GM21737 (cell line): ENCODE data around the gene ENGASE.

Source experiments
- ATAC-seq: cut with Tn5 transposase; IDR thresholded peaks from one replicate; pipeline ENCODE4 v1.9.1; 2021; ENCODE audit warnings: mild to moderate bottlenecking, moderate library complexity; ENCODE audit not compliant: unreplicated experiment

ENGASE gene

GRCh38 chr17:79039171-79039570, 35.5 kb upstream of the ENGASE start:
- no peak for ATAC-seq

GRCh38 chr17:79039886-79040285, 34.7 kb upstream of the ENGASE start:
- no peak for ATAC-seq

GRCh38 chr17:79041041-79041570, 33.5 kb upstream of the ENGASE start:
- ATAC-seq, result no peak

GRCh38 chr17:79041723-79042420, 32.8 kb upstream of the ENGASE start:
- ATAC-seq, result no peak

- ATAC-seq, result no peak
Observed at GRCh38 chr17:79042421-79043190, 32.0 kb upstream of the ENGASE start.

GRCh38 chr17:79043191-79043930, 31.3 kb upstream of the ENGASE start:
- ATAC-seq, result no peak

GRCh38 chr17:79043931-79044320, 30.7 kb upstream of the ENGASE start:
- ATAC-seq, result no peak

- ATAC-seq, result no peak
Observed at GRCh38 chr17:79044462-79044861, 30.2 kb upstream of the ENGASE start.

- no peak for ATAC-seq
Observed at GRCh38 chr17:79045001-79045729, 29.5 kb upstream of the ENGASE start.

- no peak for ATAC-seq
Observed at GRCh38 chr17:79045842-79046196, 28.8 kb upstream of the ENGASE start.

GRCh38 chr17:79046197-79046915, 28.3 kb upstream of the ENGASE start:
- no peak for ATAC-seq

GRCh38 chr17:79046916-79047280, 27.7 kb upstream of the ENGASE start:
- no peak for ATAC-seq

GRCh38 chr17:79047291-79047920, 27.2 kb upstream of the ENGASE start:
- no peak for ATAC-seq

- ATAC-seq, result no peak
Observed at GRCh38 chr17:79047923-79048825, 26.4 kb upstream of the ENGASE start.

GRCh38 chr17:79048826-79049755, 25.5 kb upstream of the ENGASE start:
- ATAC-seq, result no peak

- no peak for ATAC-seq
Observed at GRCh38 chr17:79049821-79050220, 24.8 kb upstream of the ENGASE start.

- ATAC-seq, result no peak
Observed at GRCh38 chr17:79050551-79050950, 24.1 kb upstream of the ENGASE start.

- no peak for ATAC-seq
Observed at GRCh38 chr17:79051306-79051705, 23.3 kb upstream of the ENGASE start.
